Endothelial cell of umbilical vein (primary cell): ENCODE measurements around the gene GPR89A.

Experiments used
- CTCF ChIP-seq, 2 donors: IDR thresholded peaks; 1 replicate in 1 of 2; 2 replicates in 1 of 2; pipeline ENCODE4 v1.5.1; 2011; ENCODE audit warnings: low read length in 2 of 2, mild to moderate bottlenecking in 2 of 2, moderate library complexity in 2 of 2, control low read depth in 1 of 2, inconsistent platforms in 1 of 2, low read depth in 1 of 2; ENCODE audit not compliant: insufficient read depth in 1 of 2; ENCODE audit errors: extremely low read depth in 1 of 2
- EZH2 ChIP-seq: IDR thresholded peaks from 2 replicates; pipeline ENCODE4 v1.6.1; 2012; ENCODE audit warnings: borderline replicate concordance, low read depth, mild to moderate bottlenecking, moderate library complexity, low read length, inconsistent platforms; ENCODE audit not compliant: severe bottlenecking
- FOS ChIP-seq: IDR thresholded peaks from 2 replicates; pipeline ENCODE4 v1.6.1; 2011; ENCODE audit warnings: mild to moderate bottlenecking, low read length, moderate library complexity, borderline replicate concordance; ENCODE audit not compliant: insufficient read depth
- GATA2 ChIP-seq: IDR thresholded peaks from 2 replicates; pipeline ENCODE4 v1.7.0; 2011; ENCODE audit warnings: low read depth, mild to moderate bottlenecking, moderate library complexity, mixed read lengths, low read length; ENCODE audit not compliant: insufficient read length, insufficient read depth
- JUN ChIP-seq: IDR thresholded peaks from 2 replicates; pipeline ENCODE4 v1.6.1; 2011; ENCODE audit warnings: borderline replicate concordance, low read depth; ENCODE audit not compliant: insufficient read length, insufficient read depth
- MYC ChIP-seq: IDR thresholded peaks from one replicate; pipeline ENCODE4 v1.6.1; 2011; ENCODE audit warnings: mild to moderate bottlenecking, low read depth, low read length
- POLR2A ChIP-seq: IDR thresholded peaks from 2 replicates; pipeline ENCODE4 v1.6.1; 2012; ENCODE audit warnings: low read depth, mild to moderate bottlenecking, control low read depth, low read length
- POLR2AphosphoS5 ChIP-seq: IDR thresholded peaks from 2 replicates; pipeline ENCODE4 v1.6.1; 2012; ENCODE audit warnings: low read depth, mild to moderate bottlenecking, control low read depth, low read length, moderate library complexity; ENCODE audit not compliant: insufficient read depth

GRCh38 chr1:145695821-145696629, 88.2 kb downstream of the GPR89A start:
- no peak for TF ChIP-seq CTCF (IDR thresholded peaks at IDR 0.05; ENCODE audit: extremely low read depth in 1 of 2, insufficient read depth in 1 of 2, low read depth in 1 of 2, low read length in 2 of 2)
- no peak for TF ChIP-seq POLR2A
- TF ChIP-seq MYC, result no peak
- TF ChIP-seq FOS, result no peak
- TF ChIP-seq EZH2, result no peak
- no peak for TF ChIP-seq GATA2
- no peak for TF ChIP-seq JUN
- no peak for TF ChIP-seq POLR2AphosphoS5
